Suprapubic skin (tissue), 4 donors: ENCODE results near the gene SMIM1. TPM values are rescaled to one million over a fixed set of nuclear protein-coding genes. Genes with fewer than 3 reads are reported as not detected.
"Not testable (repeated sequence)": the region's sequence is repeated elsewhere in the genome, so short reads cannot be mapped to it uniquely, and the experiment has no call there.

Source experiments
- DNase-seq, 2 donors: peaks; one replicate each; pipeline ENCODE4 v3.0.0-alpha.2; 2019; ENCODE audit warnings: low spot score in 2 of 2
- H3K27ac ChIP-seq: fragments of 200-600 bp; sonication (generic); one replicate; pipeline ENCODE4 v1.5.1; 2019
- H3K27me3 ChIP-seq: fragments of 200-600 bp; sonication (generic); one replicate; pipeline ENCODE4 v1.5.1; 2019
- H3K36me3 ChIP-seq: fragments of 200-600 bp; sonication (generic); one replicate; pipeline ENCODE4 v1.5.1; 2019
- H3K4me1 ChIP-seq: fragments of 200-600 bp; sonication (generic); one replicate; pipeline ENCODE4 v1.5.1; 2019
- H3K4me3 ChIP-seq: fragments of 200-600 bp; sonication (generic); one replicate; pipeline ENCODE4 v1.5.1; 2019; ENCODE audit warnings: mild to moderate bottlenecking
- H3K9me3 ChIP-seq: fragments of 200-600 bp; sonication (generic); one replicate; pipeline ENCODE4 v1.5.1; 2019
- EP300 ChIP-seq: sonication (generic); formaldehyde crosslinking; IDR thresholded peaks from one replicate; pipeline ENCODE4 v1.6.1; 2017; ENCODE audit warnings: antibody characterized with exemption
- POLR2A ChIP-seq, 2 donors: fragments of 450-650 bp; IDR thresholded peaks; one replicate each; pipeline ENCODE4 v1.6.1; 2017; ENCODE audit warnings: antibody characterized with exemption in 2 of 2, mild to moderate bottlenecking in 2 of 2, moderate library complexity in 2 of 2
- POLR2AphosphoS5 ChIP-seq, 3 donors: sonication (generic); formaldehyde crosslinking; IDR thresholded peaks; one replicate each; pipeline ENCODE4 v1.6.1; 2017; ENCODE audit warnings: antibody characterized with exemption in 3 of 3
- WGBS: methylation state at CpG from one replicate; pipeline ENCODE4 v1.1.5; 2018; 5-methylcytosine and 5-hydroxymethylcytosine counted together
- total RNA-seq, 4 donors: library from RNA; depleted of rRNA; stranded (reverse); fragments of >200 nt; gene quantifications; one replicate each; pipeline ENCODE4 v1.1.0, GENCODE V29; 2016
- TF ChIP-seq, protein P1 (sequence below), 2 donors: fragments of 200-600 bp in 1 of 2; fragments of 450-650 bp in 1 of 2; sonication (generic) in 1 of 2; IDR thresholded peaks; one replicate each; pipeline ENCODE4 v1.5.1; 2016 to 2019; ENCODE audit warnings: antibody characterized with exemption in 2 of 2, mild to moderate bottlenecking in 1 of 2, moderate library complexity in 1 of 2

The SMIM1 gene
- total RNA-seq, 4 donors from 2014 or later = 3.2 to 8.4 (median 3.4) TPM; not detected in 1

- no peaks in the 10 kb centered on the region for H3K9me3 ChIP-seq
- TF ChIP-seq, protein P1, sequence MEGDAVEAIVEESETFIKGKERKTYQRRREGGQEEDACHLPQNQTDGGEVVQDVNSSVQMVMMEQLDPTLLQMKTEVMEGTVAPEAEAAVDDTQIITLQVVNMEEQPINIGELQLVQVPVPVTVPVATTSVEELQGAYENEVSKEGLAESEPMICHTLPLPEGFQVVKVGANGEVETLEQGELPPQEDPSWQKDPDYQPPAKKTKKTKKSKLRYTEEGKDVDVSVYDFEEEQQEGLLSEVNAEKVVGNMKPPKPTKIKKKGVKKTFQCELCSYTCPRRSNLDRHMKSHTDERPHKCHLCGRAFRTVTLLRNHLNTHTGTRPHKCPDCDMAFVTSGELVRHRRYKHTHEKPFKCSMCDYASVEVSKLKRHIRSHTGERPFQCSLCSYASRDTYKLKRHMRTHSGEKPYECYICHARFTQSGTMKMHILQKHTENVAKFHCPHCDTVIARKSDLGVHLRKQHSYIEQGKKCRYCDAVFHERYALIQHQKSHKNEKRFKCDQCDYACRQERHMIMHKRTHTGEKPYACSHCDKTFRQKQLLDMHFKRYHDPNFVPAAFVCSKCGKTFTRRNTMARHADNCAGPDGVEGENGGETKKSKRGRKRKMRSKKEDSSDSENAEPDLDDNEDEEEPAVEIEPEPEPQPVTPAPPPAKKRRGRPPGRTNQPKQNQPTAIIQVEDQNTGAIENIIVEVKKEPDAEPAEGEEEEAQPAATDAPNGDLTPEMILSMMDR (IDR thresholded peaks at IDR 0.05) = no peak
- TF ChIP-seq EP300 (no peak), POLR2A (IDR thresholded peaks at IDR 0.05) (no peak), POLR2AphosphoS5 (IDR thresholded peaks at IDR 0.05) (no peak)
- WGBS = 65% methylated on average over 13 of the region's 13 CpGs
These were observed 24.6 kb upstream of the SMIM1 start for GRCh38 chr1:3747903-3748302.

GRCh38 chr1:3748316-3748900 lies 24.1 kb upstream of the SMIM1 start:
- not testable (repeated sequence) for H3K9me3 ChIP-seq, H3K36me3 ChIP-seq, H3K27ac ChIP-seq, DNase-seq, H3K4me3 ChIP-seq
- 64% methylated on average over 15 of the region's 15 CpGs for WGBS
- Histone ChIP-seq H3K4me1 (peaks cover 33% of the 10 kb centered on the region), H3K27me3 (peaks cover 13% of the 10 kb centered on the region)

More at GRCh38 chr1:3747903-3748302, 24.6 kb upstream of the SMIM1 start:
- Histone ChIP-seq H3K36me3 (peaks cover 3% of the 10 kb centered on the region), H3K4me1 (peaks cover 38% of the 10 kb centered on the region), H3K27me3 (peaks cover 10% of the 10 kb centered on the region), H3K4me3 (peak overlapping the region; percentile 68), H3K27ac (no peak overlapping the region)
- peak in 1 of 2 donors; percentile 56 for DNase-seq

DNA sequence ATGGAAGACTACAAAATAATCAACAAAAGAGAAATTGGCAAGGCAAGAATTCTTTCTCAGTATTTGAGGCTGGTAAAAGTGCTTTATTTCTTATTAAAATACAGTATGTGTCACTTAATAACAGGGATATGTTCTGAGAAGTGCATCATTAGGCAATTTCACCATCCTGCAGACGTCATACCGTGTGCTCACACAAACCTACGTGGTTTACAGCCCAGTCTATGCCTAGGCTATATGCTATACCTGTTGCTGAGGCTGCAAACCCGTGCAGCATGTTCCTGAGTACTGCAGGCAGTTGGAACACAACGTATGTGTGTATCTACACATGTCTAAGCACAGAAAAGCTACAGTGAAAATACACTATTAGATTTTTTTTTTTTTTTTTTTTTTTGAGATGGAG lies 23.0 kb upstream of the SMIM1 start:
- no peak for TF ChIP-seq EP300
- no peak for TF ChIP-seq POLR2A (IDR thresholded peaks at IDR 0.05)
- TF ChIP-seq POLR2AphosphoS5 (IDR thresholded peaks at IDR 0.05) = no peak
- TF ChIP-seq, protein P1 (IDR thresholded peaks at IDR 0.05) = no peak
- Histone ChIP-seq H3K27me3 (peaks cover 24% of the 10 kb centered on the region), H3K9me3 (no peaks in the 10 kb centered on the region), H3K4me3 (no peak overlapping the region), H3K4me1 (peaks cover 30% of the 10 kb centered on the region), H3K27ac (no peak overlapping the region), H3K36me3 (no peaks in the 10 kb centered on the region)
- WGBS = 70% methylated on average over 5 of the region's 5 CpGs
- DNase-seq = no peak

DNA sequence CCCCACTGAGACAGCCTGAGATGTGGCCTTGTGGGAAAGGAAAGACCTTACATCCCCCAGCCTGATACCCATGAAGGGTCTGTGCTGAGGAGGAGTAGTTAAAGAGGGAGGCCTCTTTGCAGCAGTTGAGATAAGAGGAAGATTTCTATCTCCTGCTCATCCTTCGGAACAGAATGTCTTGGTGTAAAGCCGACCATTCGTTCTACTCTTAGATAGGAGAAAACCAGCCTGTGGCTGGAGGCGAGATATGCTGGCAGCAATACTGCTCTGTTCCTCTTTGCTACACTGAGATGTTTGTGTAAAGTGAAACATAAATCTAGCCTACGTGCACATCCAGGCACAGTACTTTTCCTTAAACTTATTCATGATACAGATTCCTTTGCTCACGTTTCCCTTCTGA lies 21.8 kb upstream of the SMIM1 start:
- Histone ChIP-seq H3K36me3 (no peaks in the 10 kb centered on the region), H3K4me3 (no peak overlapping the region), H3K27me3 (peaks cover 29% of the 10 kb centered on the region), H3K4me1 (peaks cover 25% of the 10 kb centered on the region), H3K9me3 (no peaks in the 10 kb centered on the region), H3K27ac (no peak overlapping the region)
- DNase-seq = no peak
- TF ChIP-seq POLR2AphosphoS5 (IDR thresholded peaks at IDR 0.05) = no peak
- TF ChIP-seq, protein P1 (IDR thresholded peaks at IDR 0.05) = no peak
- no peak for TF ChIP-seq POLR2A (IDR thresholded peaks at IDR 0.05)
- TF ChIP-seq EP300 = no peak
- WGBS = 61% methylated on average over 6 of the region's 6 CpGs

DNA sequence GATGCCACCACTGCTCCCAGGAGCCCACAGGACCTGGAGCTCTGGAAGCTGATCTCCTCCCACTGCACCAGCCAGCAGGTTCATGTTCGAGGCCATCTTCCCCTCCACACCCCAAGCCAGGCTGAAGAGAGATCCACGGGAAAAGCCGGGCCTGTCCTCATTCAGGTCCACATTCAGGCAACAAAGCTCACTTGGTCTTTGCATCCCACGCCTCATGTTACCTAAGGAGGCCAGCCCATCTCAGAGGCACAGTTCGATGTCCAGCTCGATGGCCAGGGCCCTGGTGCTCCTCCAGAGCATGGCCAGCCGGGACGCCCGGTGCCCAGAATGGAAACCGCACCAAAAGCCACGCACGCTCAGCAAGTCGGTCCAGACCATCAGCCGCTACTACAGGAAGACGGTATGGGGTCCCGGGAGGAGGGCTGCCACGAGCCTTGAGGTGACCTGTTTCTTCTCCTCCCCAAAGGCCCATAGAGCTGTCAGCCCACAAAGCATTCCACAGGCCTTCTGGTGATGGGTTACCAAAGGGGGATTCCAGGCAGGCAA lies 20.1 kb upstream of the SMIM1 start, which contains the start of gene CCDC27:
Gene CCDC27 (plus strand): TSS at position 51 of the 546 bp plus-strand sequence. CDS start 32 bp downstream, at position 83.
- Histone ChIP-seq H3K27ac (no peak within 1 kb of the TSS), H3K4me1 (peaks cover 9% of the 10 kb centered on the region), H3K4me3 (no peak within 1 kb of the TSS), H3K36me3 (no peaks in the 10 kb centered on the region), H3K27me3 (peaks cover 33% of the 10 kb centered on the region), H3K9me3 (no peaks in the 10 kb centered on the region)
- peak in 1 of 2 donors; percentile 44 for DNase-seq
- TF ChIP-seq POLR2A (IDR thresholded peaks at IDR 0.05) (no peak), EP300 (no peak), POLR2AphosphoS5 (IDR thresholded peaks at IDR 0.05) (no peak)
- TF ChIP-seq, protein P1 (IDR thresholded peaks at IDR 0.05) = no peak
- 97% methylated on average over 5 of the region's 17 CpGs for WGBS
